HEK293 (cell line): Measurements from ENCODE around the gene STARD5.

ENCODE experiments used
- CTCF ChIA-PET: fragments of 350-600 bp; formaldehyde crosslinking; extraction: SDS; loops from one replicate; lab custom pipeline; 2021; ENCODE audit warnings: antibody characterized with exemption; lab: Yijun Ruan, JAX
- POLR2A ChIA-PET: fragments of 300-600 bp; formaldehyde crosslinking; extraction: SDS; loops from one replicate; lab custom pipeline; 2020; ENCODE audit warnings: antibody characterized with exemption, inconsistent platforms; lab: Yijun Ruan, JAX
- H3K27ac ChIP-seq: fragments of 200-500 bp; sonication (Bioruptor generic); 2 replicates; pipeline ENCODE4 v1.5.1; 2014; ENCODE audit warnings: low read depth, low read length, control low read depth, inconsistent platforms; ENCODE audit errors: extremely low read depth
- H3K36me3 ChIP-seq, 2 experiments: fragments of 200-500 bp in 1 of 2; sonication (Bioruptor generic) in 1 of 2; 1 replicate in 1 of 2; 2 replicates in 1 of 2; pipeline ENCODE4 v1.5.1; 2014 to 2017; ENCODE audit warnings: inconsistent platforms in 2 of 2, low read length in 2 of 2; ENCODE audit not compliant: control insufficient read depth in 2 of 2, insufficient read depth in 1 of 2
- H3K4me1 ChIP-seq: fragments of 200-500 bp; sonication (Bioruptor generic); 2 replicates; pipeline ENCODE4 v1.5.1; 2014; ENCODE audit warnings: mild to moderate bottlenecking, low read length, inconsistent platforms; ENCODE audit not compliant: control insufficient read depth, insufficient read depth
- H3K4me3 ChIP-seq: 2 replicates; pipeline ENCODE4 v1.5.1; 2011; ENCODE audit warnings: low read depth, mild to moderate bottlenecking, control low read depth, low read length, moderate library complexity
- H3K9me3 ChIP-seq: fragments of 200-500 bp; sonication (Bioruptor generic); 2 replicates; pipeline ENCODE4 v1.5.1; 2014; ENCODE audit warnings: low read depth, low read length, inconsistent platforms; ENCODE audit not compliant: control insufficient read depth, insufficient read depth
- OSR2 ChIP-seq: fragments of 450-650 bp; formaldehyde crosslinking; IDR thresholded peaks from 2 replicates; pipeline ENCODE4 v1.5.1; 2016; ENCODE audit warnings: missing biosample characterization, missing genetic modification characterization
- PRDM1 ChIP-seq: fragments of 450-650 bp; formaldehyde crosslinking; IDR thresholded peaks from 2 replicates; pipeline ENCODE4; 2016; ENCODE audit warnings: missing biosample characterization, missing genetic modification characterization
- REPIN1 ChIP-seq: fragments of 450-650 bp; formaldehyde crosslinking; IDR thresholded peaks from 2 replicates; pipeline ENCODE4 v1.5.1; 2017; ENCODE audit warnings: missing biosample characterization, missing genetic modification characterization, low read depth
- WT1 ChIP-seq: fragments of 450-650 bp; formaldehyde crosslinking; IDR thresholded peaks from 2 replicates; pipeline ENCODE4 v1.5.1; 2016; ENCODE audit warnings: missing biosample characterization, missing genetic modification characterization
- ZBTB48 ChIP-seq: fragments of 450-650 bp; formaldehyde crosslinking; IDR thresholded peaks from 2 replicates; pipeline ENCODE4 v1.5.1; 2016; ENCODE audit warnings: missing biosample characterization, missing genetic modification characterization
- ZBTB49 ChIP-seq: fragments of 450-650 bp; formaldehyde crosslinking; IDR thresholded peaks from 2 replicates; pipeline ENCODE4 v1.5.1; 2016; ENCODE audit warnings: missing biosample characterization, missing genetic modification characterization, low read depth
- ZNF112 ChIP-seq: fragments of 450-650 bp; formaldehyde crosslinking; IDR thresholded peaks from 2 replicates; pipeline ENCODE4 v1.5.0; 2017; ENCODE audit warnings: missing biosample characterization, missing genetic modification characterization
- ZNF114 ChIP-seq: fragments of 450-650 bp; formaldehyde crosslinking; IDR thresholded peaks from 2 replicates; pipeline ENCODE4 v1.5.0; 2017; ENCODE audit warnings: missing biosample characterization, missing genetic modification characterization
- ZNF148 ChIP-seq: fragments of 450-650 bp; formaldehyde crosslinking; IDR thresholded peaks from 2 replicates; pipeline ENCODE4 v1.5.0; 2017; ENCODE audit warnings: missing biosample characterization, missing genetic modification characterization, borderline replicate concordance
- ZNF169 ChIP-seq: fragments of 450-650 bp; formaldehyde crosslinking; IDR thresholded peaks from 2 replicates; pipeline ENCODE4 v1.5.1; 2016; ENCODE audit warnings: missing biosample characterization, missing genetic modification characterization
- ZNF18 ChIP-seq: fragments of 450-650 bp; formaldehyde crosslinking; IDR thresholded peaks from 2 replicates; pipeline ENCODE4 v1.5.1; 2016; ENCODE audit warnings: missing biosample characterization, missing genetic modification characterization
- ZNF2 ChIP-seq: fragments of 450-650 bp; formaldehyde crosslinking; IDR thresholded peaks from 2 replicates; pipeline ENCODE4 v1.5.1; 2016; ENCODE audit warnings: missing biosample characterization, missing genetic modification characterization
- ZNF529 ChIP-seq: fragments of 450-650 bp; formaldehyde crosslinking; IDR thresholded peaks from 2 replicates; pipeline ENCODE4 v1.5.1; 2017; ENCODE audit warnings: missing genetic modification characterization, missing biosample characterization; ENCODE audit not compliant: insufficient replicate concordance
- ZNF544 ChIP-seq: fragments of 450-650 bp; formaldehyde crosslinking; IDR thresholded peaks from 2 replicates; pipeline ENCODE4 v1.5.0; 2017; ENCODE audit warnings: missing biosample characterization, missing genetic modification characterization
- ZNF664 ChIP-seq: fragments of 450-650 bp; formaldehyde crosslinking; IDR thresholded peaks from 2 replicates; pipeline ENCODE4 v1.5.1; 2016; ENCODE audit warnings: missing biosample characterization, missing genetic modification characterization
- ZNF791 ChIP-seq: fragments of 450-650 bp; formaldehyde crosslinking; IDR thresholded peaks from 2 replicates; pipeline ENCODE4 v1.5.1; 2016; ENCODE audit warnings: missing biosample characterization, missing genetic modification characterization
- TF ChIP-seq, protein P1 (sequence below): fragments of 450-650 bp; formaldehyde crosslinking; IDR thresholded peaks from 2 replicates; pipeline ENCODE4 v1.5.1; 2016; ENCODE audit warnings: missing biosample characterization, missing genetic modification characterization
- TF ChIP-seq, protein P2 (sequence below): fragments of 450-650 bp; formaldehyde crosslinking; IDR thresholded peaks from 2 replicates; pipeline ENCODE4 v1.5.1; 2016; ENCODE audit warnings: missing biosample characterization, missing genetic modification characterization, borderline replicate concordance

The STARD5 gene

DNA sequence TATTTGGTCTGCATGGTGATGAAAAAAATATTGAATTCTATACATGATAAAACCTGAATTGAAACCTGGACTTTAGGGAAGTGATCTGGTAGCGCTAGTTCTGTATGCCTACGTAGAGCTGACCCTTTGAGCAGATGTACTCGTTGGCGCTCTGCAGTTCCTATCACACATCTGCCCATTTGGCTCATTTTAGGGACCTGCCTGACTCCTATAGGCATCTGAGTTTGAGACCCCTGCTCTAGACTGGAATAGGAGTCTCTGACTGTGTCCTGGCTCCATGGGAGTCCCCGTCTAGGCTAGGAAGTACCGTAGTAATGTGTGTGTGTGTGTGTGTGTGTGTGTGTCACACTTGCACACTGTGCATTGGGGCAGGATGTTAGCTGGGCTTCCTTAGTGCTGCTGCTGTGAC is 21.2 kb downstream of the STARD5 start (continued):
- TF ChIP-seq, protein P1, sequence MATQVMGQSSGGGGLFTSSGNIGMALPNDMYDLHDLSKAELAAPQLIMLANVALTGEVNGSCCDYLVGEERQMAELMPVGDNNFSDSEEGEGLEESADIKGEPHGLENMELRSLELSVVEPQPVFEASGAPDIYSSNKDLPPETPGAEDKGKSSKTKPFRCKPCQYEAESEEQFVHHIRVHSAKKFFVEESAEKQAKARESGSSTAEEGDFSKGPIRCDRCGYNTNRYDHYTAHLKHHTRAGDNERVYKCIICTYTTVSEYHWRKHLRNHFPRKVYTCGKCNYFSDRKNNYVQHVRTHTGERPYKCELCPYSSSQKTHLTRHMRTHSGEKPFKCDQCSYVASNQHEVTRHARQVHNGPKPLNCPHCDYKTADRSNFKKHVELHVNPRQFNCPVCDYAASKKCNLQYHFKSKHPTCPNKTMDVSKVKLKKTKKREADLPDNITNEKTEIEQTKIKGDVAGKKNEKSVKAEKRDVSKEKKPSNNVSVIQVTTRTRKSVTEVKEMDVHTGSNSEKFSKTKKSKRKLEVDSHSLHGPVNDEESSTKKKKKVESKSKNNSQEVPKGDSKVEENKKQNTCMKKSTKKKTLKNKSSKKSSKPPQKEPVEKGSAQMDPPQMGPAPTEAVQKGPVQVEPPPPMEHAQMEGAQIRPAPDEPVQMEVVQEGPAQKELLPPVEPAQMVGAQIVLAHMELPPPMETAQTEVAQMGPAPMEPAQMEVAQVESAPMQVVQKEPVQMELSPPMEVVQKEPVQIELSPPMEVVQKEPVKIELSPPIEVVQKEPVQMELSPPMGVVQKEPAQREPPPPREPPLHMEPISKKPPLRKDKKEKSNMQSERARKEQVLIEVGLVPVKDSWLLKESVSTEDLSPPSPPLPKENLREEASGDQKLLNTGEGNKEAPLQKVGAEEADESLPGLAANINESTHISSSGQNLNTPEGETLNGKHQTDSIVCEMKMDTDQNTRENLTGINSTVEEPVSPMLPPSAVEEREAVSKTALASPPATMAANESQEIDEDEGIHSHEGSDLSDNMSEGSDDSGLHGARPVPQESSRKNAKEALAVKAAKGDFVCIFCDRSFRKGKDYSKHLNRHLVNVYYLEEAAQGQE (tag by site-specific recombination) = no peak
- TF ChIP-seq ZNF18 = no peak
- TF ChIP-seq PRDM1 (tag by site-specific recombination) = no peak

- Histone ChIP-seq H3K36me3 (no peaks in the 10 kb centered on the region), H3K4me3 (no peak overlapping the region), H3K27ac (no peak overlapping the region), H3K9me3 (no peaks in the 10 kb centered on the region), H3K4me1 (no peaks in the 10 kb centered on the region)
- POLR2A ChIA-PET = no interaction called here
- CTCF ChIA-PET = interaction anchor here (0.5 to 2.1 kb wide), 5 partner anchors 27 to 906 kb away, joined by 3 to 7 read pairs (median 4); no protein-coding TSS in a partner anchor
- TF ChIP-seq ZNF2 (tag by site-specific recombination) (no peak), OSR2 (tag by site-specific recombination) (no peak), ZNF148 (tag by site-specific recombination) (no peak), ZNF169 (tag by site-specific recombination) (no peak), ZNF664 (tag by site-specific recombination) (no peak), ZNF529 (tag by site-specific recombination) (no peak), ZBTB49 (tag by site-specific recombination) (no peak), ZNF112 (tag by site-specific recombination) (no peak), ZNF791 (tag by site-specific recombination) (no peak), ZNF544 (tag by site-specific recombination) (no peak), ZBTB48 (tag by site-specific recombination) (no peak), ZNF114 (tag by site-specific recombination) (no peak), WT1 (tag by site-specific recombination) (no peak), REPIN1 (tag by site-specific recombination) (no peak)
- TF ChIP-seq, protein P2, sequence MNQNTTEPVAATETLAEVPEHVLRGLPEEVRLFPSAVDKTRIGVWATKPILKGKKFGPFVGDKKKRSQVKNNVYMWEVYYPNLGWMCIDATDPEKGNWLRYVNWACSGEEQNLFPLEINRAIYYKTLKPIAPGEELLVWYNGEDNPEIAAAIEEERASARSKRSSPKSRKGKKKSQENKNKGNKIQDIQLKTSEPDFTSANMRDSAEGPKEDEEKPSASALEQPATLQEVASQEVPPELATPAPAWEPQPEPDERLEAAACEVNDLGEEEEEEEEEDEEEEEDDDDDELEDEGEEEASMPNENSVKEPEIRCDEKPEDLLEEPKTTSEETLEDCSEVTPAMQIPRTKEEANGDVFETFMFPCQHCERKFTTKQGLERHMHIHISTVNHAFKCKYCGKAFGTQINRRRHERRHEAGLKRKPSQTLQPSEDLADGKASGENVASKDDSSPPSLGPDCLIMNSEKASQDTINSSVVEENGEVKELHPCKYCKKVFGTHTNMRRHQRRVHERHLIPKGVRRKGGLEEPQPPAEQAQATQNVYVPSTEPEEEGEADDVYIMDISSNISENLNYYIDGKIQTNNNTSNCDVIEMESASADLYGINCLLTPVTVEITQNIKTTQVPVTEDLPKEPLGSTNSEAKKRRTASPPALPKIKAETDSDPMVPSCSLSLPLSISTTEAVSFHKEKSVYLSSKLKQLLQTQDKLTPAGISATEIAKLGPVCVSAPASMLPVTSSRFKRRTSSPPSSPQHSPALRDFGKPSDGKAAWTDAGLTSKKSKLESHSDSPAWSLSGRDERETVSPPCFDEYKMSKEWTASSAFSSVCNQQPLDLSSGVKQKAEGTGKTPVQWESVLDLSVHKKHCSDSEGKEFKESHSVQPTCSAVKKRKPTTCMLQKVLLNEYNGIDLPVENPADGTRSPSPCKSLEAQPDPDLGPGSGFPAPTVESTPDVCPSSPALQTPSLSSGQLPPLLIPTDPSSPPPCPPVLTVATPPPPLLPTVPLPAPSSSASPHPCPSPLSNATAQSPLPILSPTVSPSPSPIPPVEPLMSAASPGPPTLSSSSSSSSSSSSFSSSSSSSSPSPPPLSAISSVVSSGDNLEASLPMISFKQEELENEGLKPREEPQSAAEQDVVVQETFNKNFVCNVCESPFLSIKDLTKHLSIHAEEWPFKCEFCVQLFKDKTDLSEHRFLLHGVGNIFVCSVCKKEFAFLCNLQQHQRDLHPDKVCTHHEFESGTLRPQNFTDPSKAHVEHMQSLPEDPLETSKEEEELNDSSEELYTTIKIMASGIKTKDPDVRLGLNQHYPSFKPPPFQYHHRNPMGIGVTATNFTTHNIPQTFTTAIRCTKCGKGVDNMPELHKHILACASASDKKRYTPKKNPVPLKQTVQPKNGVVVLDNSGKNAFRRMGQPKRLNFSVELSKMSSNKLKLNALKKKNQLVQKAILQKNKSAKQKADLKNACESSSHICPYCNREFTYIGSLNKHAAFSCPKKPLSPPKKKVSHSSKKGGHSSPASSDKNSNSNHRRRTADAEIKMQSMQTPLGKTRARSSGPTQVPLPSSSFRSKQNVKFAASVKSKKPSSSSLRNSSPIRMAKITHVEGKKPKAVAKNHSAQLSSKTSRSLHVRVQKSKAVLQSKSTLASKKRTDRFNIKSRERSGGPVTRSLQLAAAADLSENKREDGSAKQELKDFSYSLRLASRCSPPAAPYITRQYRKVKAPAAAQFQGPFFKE (tag by site-specific recombination) = no peak
These were observed 22.0 kb downstream of the STARD5 start for GRCh38 chr15:81301815-81302399.
